PC-3 (cell line): ENCODE data around the gene DDX5. TPM values are rescaled to one million over a fixed set of nuclear protein-coding genes. Genes with fewer than 3 reads are reported as not detected.

Experiments used
- ATAC-seq: fragments of 200-7000 bp; cut with Tn5 transposase; 2 replicates; pipeline ENCODE4 v1.9.1; 2020; ENCODE audit warnings: mild to moderate bottlenecking, moderate library complexity
- BruUV-seq: library from RNA; stranded (reverse); fragments of 400-500 nt; replicated peaks from 2 replicates; lab custom pipeline; 2021; lab: Mats Ljungman, UMichigan
- CTCF ChIA-PET: fragments of 300-600 bp; sonication (Branson Sonifier 250); formaldehyde crosslinking; loops from one replicate; lab custom pipeline; 2022; ENCODE audit warnings: antibody characterized with exemption; lab: Charles Lee
- POLR2A ChIA-PET: fragments of 300-600 bp; sonication (Branson Sonifier 250); formaldehyde crosslinking; loops from one replicate; lab custom pipeline; 2022; ENCODE audit warnings: antibody characterized with exemption; ENCODE audit not compliant: unreplicated experiment; lab: Charles Lee
- DNase-seq: peaks from one replicate; pipeline ENCODE4 v3.0.0-alpha.2; 2015
- H2AFZ ChIP-seq: fragments of 300-600 bp; sonication (generic); 2 replicates; pipeline ENCODE4 v1.6.0; 2016; ENCODE audit warnings: antibody characterized with exemption, low read length
- H3F3A ChIP-seq: fragments of 300-600 bp; sonication (generic); one replicate; pipeline ENCODE4 v1.6.0; 2017; ENCODE audit warnings: antibody characterized with exemption, low read length, control low read depth, mild to moderate bottlenecking; ENCODE audit not compliant: unreplicated experiment
- H3K27ac ChIP-seq: fragments of 300-600 bp; sonication (generic); 2 replicates; pipeline ENCODE4 v1.5.1; 2016; ENCODE audit warnings: mild to moderate bottlenecking, low read length
- H3K27me3 ChIP-seq: fragments of 300-600 bp; sonication (generic); 2 replicates; pipeline ENCODE4 v1.6.1; 2016; ENCODE audit warnings: low read length, mixed read lengths
- H3K36me3 ChIP-seq: fragments of 300-600 bp; sonication (generic); 2 replicates; pipeline ENCODE4 v1.6.1; 2016; ENCODE audit warnings: low read depth, mixed run types, low read length, mixed read lengths
- H3K4me1 ChIP-seq: fragments of 300-600 bp; sonication (generic); 2 replicates; pipeline ENCODE4 v1.5.1; 2016; ENCODE audit warnings: low read length; ENCODE audit not compliant: insufficient read depth
- H3K4me2 ChIP-seq: fragments of 300-600 bp; sonication (generic); 2 replicates; pipeline ENCODE4 v1.6.0; 2016; ENCODE audit warnings: low read length
- H3K4me3 ChIP-seq: fragments of 300-600 bp; sonication (generic); 2 replicates; pipeline ENCODE4 v1.5.1; 2016; ENCODE audit warnings: mild to moderate bottlenecking, low read length, mixed read lengths
- H3K79me2 ChIP-seq: fragments of 300-600 bp; sonication (generic); 2 replicates; pipeline ENCODE4 v1.6.1; 2017; ENCODE audit warnings: low read length, mixed read lengths
- H3K9ac ChIP-seq: fragments of 300-600 bp; sonication (generic); 2 replicates; pipeline ENCODE4 v1.6.0; 2016; ENCODE audit warnings: mild to moderate bottlenecking, low read length
- H3K9me2 ChIP-seq: fragments of 300-600 bp; sonication (generic); replicated peaks from 2 replicates; pipeline ENCODE4 v1.6.1; 2016; ENCODE audit warnings: mixed run types, low read length, mixed read lengths
- H3K9me3 ChIP-seq: fragments of 300-600 bp; sonication (generic); 2 replicates; pipeline ENCODE4 v1.6.1; 2016; ENCODE audit warnings: low read length, mixed read lengths
- H4K20me1 ChIP-seq: fragments of 300-600 bp; sonication (generic); 2 replicates; pipeline ENCODE4 v1.6.1; 2016; ENCODE audit warnings: low read length, mixed read lengths
- EZH2 ChIP-seq: fragments of 300-600 bp; sonication (generic); IDR thresholded peaks from one replicate; pipeline ENCODE4 v1.6.1; 2017; ENCODE audit warnings: antibody characterized with exemption, mild to moderate bottlenecking, low read length; ENCODE audit not compliant: unreplicated experiment
- EZH2phosphoT487 ChIP-seq: fragments of 300-600 bp; sonication (generic); IDR thresholded peaks from 2 replicates; pipeline ENCODE4 v1.6.1; 2018; ENCODE audit warnings: mild to moderate bottlenecking, antibody characterized with exemption, low read length, borderline replicate concordance
- intact Hi-C: fragments of 100-400 bp; cut with micrococcal nuclease; formaldehyde crosslinking; loops from 2 replicates; pipeline ENCODE4 v1.9.0; 2023
- total RNA-seq: library from RNA; depleted of rRNA; stranded (reverse); fragments of >200 nt; gene quantifications from 2 replicates; pipeline ENCODE4 v1.2.3, GENCODE V29; 2014
- TF ChIP-seq, protein P1 (sequence below): fragments of 300-600 bp; sonication (generic); conservative IDR thresholded peaks from 2 replicates; pipeline ENCODE4 v1.5.1; 2017; ENCODE audit warnings: antibody characterized with exemption, low read depth, mild to moderate bottlenecking, low read length

The DDX5 gene
- total RNA-seq, 1 experiment from 2014 or later, result 450 TPM

DNA sequence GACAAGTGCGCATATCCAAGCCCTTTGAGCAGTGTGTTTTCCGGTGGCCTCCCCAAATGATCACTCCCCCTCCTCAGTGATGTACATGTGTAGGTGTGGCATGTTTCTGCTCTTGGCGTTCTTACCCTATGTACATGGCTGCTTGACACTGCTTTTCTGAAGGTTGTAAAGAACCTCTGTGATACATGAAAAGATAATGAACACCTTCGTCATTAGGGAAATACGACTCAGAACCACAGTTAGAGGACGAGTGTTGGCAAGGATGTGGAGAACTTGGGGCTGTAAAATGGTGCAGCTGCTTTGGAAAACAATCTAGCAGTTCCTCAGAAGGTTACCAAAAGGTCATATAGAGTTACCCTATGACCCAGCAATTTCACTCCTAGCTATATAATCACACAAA, 29.3 kb upstream of the DDX5 start:
- Histone ChIP-seq H2AFZ (no peak overlapping the region), H3K4me3 (no peak overlapping the region), H3K27me3 (no peaks in the 10 kb centered on the region), H3K9me2 (no peaks in the 10 kb centered on the region), H3K27ac (no peak overlapping the region), H3K9me3 (no peaks in the 10 kb centered on the region), H3F3A (peaks cover 20% of the 10 kb centered on the region), H3K79me2 (no peaks in the 10 kb centered on the region), H3K4me1 (peaks cover 9% of the 10 kb centered on the region), H4K20me1 (no peaks in the 10 kb centered on the region), H3K36me3 (peaks cover 83% of the 10 kb centered on the region), H3K9ac (no peak overlapping the region), H3K4me2 (no peak overlapping the region)
- intact Hi-C loops, result no loop called here
- ATAC-seq, result no peak
- ChIA-PET POLR2A (no interaction called here), CTCF (no interaction called here)
- TF ChIP-seq, protein P1, sequence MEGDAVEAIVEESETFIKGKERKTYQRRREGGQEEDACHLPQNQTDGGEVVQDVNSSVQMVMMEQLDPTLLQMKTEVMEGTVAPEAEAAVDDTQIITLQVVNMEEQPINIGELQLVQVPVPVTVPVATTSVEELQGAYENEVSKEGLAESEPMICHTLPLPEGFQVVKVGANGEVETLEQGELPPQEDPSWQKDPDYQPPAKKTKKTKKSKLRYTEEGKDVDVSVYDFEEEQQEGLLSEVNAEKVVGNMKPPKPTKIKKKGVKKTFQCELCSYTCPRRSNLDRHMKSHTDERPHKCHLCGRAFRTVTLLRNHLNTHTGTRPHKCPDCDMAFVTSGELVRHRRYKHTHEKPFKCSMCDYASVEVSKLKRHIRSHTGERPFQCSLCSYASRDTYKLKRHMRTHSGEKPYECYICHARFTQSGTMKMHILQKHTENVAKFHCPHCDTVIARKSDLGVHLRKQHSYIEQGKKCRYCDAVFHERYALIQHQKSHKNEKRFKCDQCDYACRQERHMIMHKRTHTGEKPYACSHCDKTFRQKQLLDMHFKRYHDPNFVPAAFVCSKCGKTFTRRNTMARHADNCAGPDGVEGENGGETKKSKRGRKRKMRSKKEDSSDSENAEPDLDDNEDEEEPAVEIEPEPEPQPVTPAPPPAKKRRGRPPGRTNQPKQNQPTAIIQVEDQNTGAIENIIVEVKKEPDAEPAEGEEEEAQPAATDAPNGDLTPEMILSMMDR, result no peak
- TF ChIP-seq EZH2 (no peak), EZH2phosphoT487 (no peak)
- BruUV-seq, result no TSS peak
- no peak for DNase-seq

DNA sequence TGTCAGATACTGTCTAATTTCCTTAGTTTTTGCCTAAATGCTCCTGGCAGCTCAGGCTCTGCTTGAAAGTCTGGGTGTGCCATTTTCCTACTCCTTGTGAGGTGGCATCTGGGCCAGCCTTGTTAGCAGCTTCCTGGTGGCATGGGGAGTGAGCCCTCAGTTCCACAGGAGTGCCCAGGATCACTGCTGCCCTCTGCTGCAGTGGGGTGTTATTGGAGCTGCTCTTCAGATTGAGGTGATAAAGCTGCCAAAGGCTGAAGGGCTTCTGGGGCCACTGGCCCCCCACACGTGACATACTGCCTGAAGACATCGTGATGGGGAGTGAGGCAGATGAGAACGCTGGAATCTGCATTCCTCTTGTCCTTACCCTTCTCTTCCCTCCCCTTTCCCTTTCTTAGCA, 28.1 kb upstream of the DDX5 start:
- CTCF ChIA-PET, result no interaction called here
- peak; percentile 45 for DNase-seq

DNA sequence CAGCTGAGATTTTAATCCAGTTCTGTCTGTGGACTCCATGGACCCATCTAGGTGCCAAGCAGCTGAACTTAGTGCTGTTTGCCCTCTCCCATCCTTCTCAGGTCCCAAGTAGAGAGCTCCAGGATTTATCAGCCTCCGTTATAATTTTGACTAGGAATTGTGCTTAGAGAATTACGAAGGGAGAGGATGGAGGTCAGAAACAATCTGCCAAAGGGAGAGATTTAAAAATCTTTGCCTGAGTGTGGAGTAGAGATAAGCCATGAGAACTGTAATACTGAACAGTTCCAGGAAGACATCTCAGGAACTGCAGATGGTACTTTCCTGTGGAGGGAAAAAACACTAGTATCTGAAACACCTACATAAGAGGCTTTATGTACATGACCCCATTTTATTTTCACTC, 27.7 kb upstream of the DDX5 start:
- H4K20me1 ChIP-seq, result no peaks in the 10 kb centered on the region
- ChIA-PET POLR2A (no interaction called here), CTCF (no interaction called here)
- H3K9me3 ChIP-seq, result no peaks in the 10 kb centered on the region
- intact Hi-C loops, result no loop called here
- H3K4me1 ChIP-seq, result no peaks in the 10 kb centered on the region
- H3K4me3 ChIP-seq, result no peak overlapping the region
- H3K4me2 ChIP-seq, result no peak overlapping the region
- H3K27ac ChIP-seq, result no peak overlapping the region
- no peak overlapping the region for H3K9ac ChIP-seq
- BruUV-seq, result no TSS peak
- H3K36me3 ChIP-seq, result peaks cover 90% of the 10 kb centered on the region
- H2AFZ ChIP-seq, result no peak overlapping the region
- no peaks in the 10 kb centered on the region for H3K79me2 ChIP-seq
- DNase-seq (no peak), ATAC-seq (peak; percentile 6; the same call in 1 of the 2 replicates)
- no peaks in the 10 kb centered on the region for H3K27me3 ChIP-seq
- peaks cover 20% of the 10 kb centered on the region for H3F3A ChIP-seq
- no peaks in the 10 kb centered on the region for H3K9me2 ChIP-seq
- TF ChIP-seq EZH2phosphoT487, result no peak

More for the DNA sequence above, 28.1 kb upstream of the DDX5 start:
- no peak overlapping the region for H3K4me3 ChIP-seq
- H3K4me2 ChIP-seq, result no peak overlapping the region
- H2AFZ ChIP-seq, result no peak overlapping the region
- no peak for TF ChIP-seq EZH2
- TF ChIP-seq, protein P1, result peak; percentile 54
- H3K9me2 ChIP-seq, result no peaks in the 10 kb centered on the region
- BruUV-seq, result no TSS peak
- H3K27me3 ChIP-seq, result no peaks in the 10 kb centered on the region
- no peaks in the 10 kb centered on the region for H3K79me2 ChIP-seq
- H4K20me1 ChIP-seq, result no peaks in the 10 kb centered on the region
- H3K9me3 ChIP-seq, result no peaks in the 10 kb centered on the region
- ATAC-seq, result peak; percentile 64
- H3K27ac ChIP-seq, result no peak overlapping the region
- intact Hi-C loops, result no loop called here
- POLR2A ChIA-PET, result no interaction called here
- H3K9ac ChIP-seq, result no peak overlapping the region
- no peaks in the 10 kb centered on the region for H3K4me1 ChIP-seq
- peaks cover 90% of the 10 kb centered on the region for H3K36me3 ChIP-seq
- peaks cover 20% of the 10 kb centered on the region for H3F3A ChIP-seq
